GM19324 (cell line): Measurements from ENCODE around the gene FRMPD1.
"Not testable (repeated sequence)": the region's sequence is repeated elsewhere in the genome, so short reads cannot be mapped to it uniquely, and the experiment has no call there.

Source experiments
- ATAC-seq: cut with Tn5 transposase; IDR thresholded peaks from one replicate; pipeline ENCODE4 v1.9.1; 2021; ENCODE audit warnings: mild to moderate bottlenecking, moderate library complexity; ENCODE audit not compliant: unreplicated experiment, low FRiP score

Gene FRMPD1

GRCh38 chr9:37650873-37651768 is at the start of gene FRMPD1:
TSS of gene FRMPD1 (plus strand) at chr9:37650954. CDS start at chr9:37692642, 41,688 bp downstream.
- ATAC-seq, result peak; percentile 83

GRCh38 chr9:37602061-37602460 is 48.7 kb upstream of the FRMPD1 start:
- ATAC-seq, result not testable (repeated sequence)

GRCh38 chr9:37602817-37603216 is 47.9 kb upstream of the FRMPD1 start:
- ATAC-seq, result no peak

- ATAC-seq, result no peak
Observed at GRCh38 chr9:37604296-37604695, 46.5 kb upstream of the FRMPD1 start.

- no peak for ATAC-seq
Observed at GRCh38 chr9:37608250-37608649, 42.5 kb upstream of the FRMPD1 start.

GRCh38 chr9:37609735-37610397 is 40.9 kb upstream of the FRMPD1 start:
- no peak for ATAC-seq

- no peak for ATAC-seq
Observed at GRCh38 chr9:37611014-37611413, 39.7 kb upstream of the FRMPD1 start.

- ATAC-seq, result no peak
Observed at GRCh38 chr9:37611961-37612360, 38.8 kb upstream of the FRMPD1 start.

GRCh38 chr9:37617161-37617560 is 33.6 kb upstream of the FRMPD1 start:
- no peak for ATAC-seq

GRCh38 chr9:37617832-37618231 is 32.9 kb upstream of the FRMPD1 start:
- no peak for ATAC-seq

- ATAC-seq, result no peak
Observed at GRCh38 chr9:37618817-37619216, 31.9 kb upstream of the FRMPD1 start.

- no peak for ATAC-seq
Observed at GRCh38 chr9:37619806-37620205, 30.9 kb upstream of the FRMPD1 start.

- no peak for ATAC-seq
Observed at GRCh38 chr9:37620396-37620795, 30.4 kb upstream of the FRMPD1 start.

GRCh38 chr9:37621273-37622121 is 29.3 kb upstream of the FRMPD1 start:
- ATAC-seq, result no peak

- ATAC-seq, result no peak
Observed at GRCh38 chr9:37622462-37622861, 28.3 kb upstream of the FRMPD1 start.

- ATAC-seq, result no peak
Observed at GRCh38 chr9:37623267-37623666, 27.5 kb upstream of the FRMPD1 start.

- no peak for ATAC-seq
Observed at GRCh38 chr9:37624073-37624472, 26.7 kb upstream of the FRMPD1 start.

- no peak for ATAC-seq
Observed at GRCh38 chr9:37625036-37625757, 25.6 kb upstream of the FRMPD1 start.

GRCh38 chr9:37625758-37626147 is 25.0 kb upstream of the FRMPD1 start:
- ATAC-seq, result no peak

- no peak for ATAC-seq
Observed at GRCh38 chr9:37626708-37627292, 24.0 kb upstream of the FRMPD1 start.
